HG02970 (cell line): ENCODE data around the gene IL17RB.

Experiments
- ATAC-seq: cut with Tn5 transposase; IDR thresholded peaks from one replicate; pipeline ENCODE4 v1.9.1; 2021; ENCODE audit warnings: mild to moderate bottlenecking, moderate library complexity, moderate number of reproducible peaks; ENCODE audit not compliant: unreplicated experiment, low FRiP score

The IL17RB gene

GRCh38 chr3:53856964-53857363 lies 10.6 kb downstream of the IL17RB start:
- no peak for ATAC-seq

- no peak for ATAC-seq
Observed at GRCh38 chr3:53858096-53858741, 11.9 kb downstream of the IL17RB start.

- no peak for ATAC-seq
Observed at GRCh38 chr3:53859178-53859577, 12.8 kb downstream of the IL17RB start.

GRCh38 chr3:53860196-53860595 lies 13.8 kb downstream of the IL17RB start:
- no peak for ATAC-seq

- no peak for ATAC-seq
Observed at GRCh38 chr3:53862241-53862640, 15.9 kb downstream of the IL17RB start.

- ATAC-seq = no peak
Observed at GRCh38 chr3:53863145-53863544, 16.8 kb downstream of the IL17RB start.

GRCh38 chr3:53865732-53866499 lies 19.5 kb downstream of the IL17RB start:
- ATAC-seq = peak; percentile 56

- no peak for ATAC-seq
Observed at GRCh38 chr3:53880396-53881345, 34.3 kb downstream of the IL17RB start.

- peak; percentile 86 for ATAC-seq
Observed at GRCh38 chr3:53881691-53882593, 35.6 kb downstream of the IL17RB start, which contains the start of gene ACTR8. ACTR8 (minus strand) TSS chr3:53882152; CDS start chr3:53882101, 51 bp downstream.

GRCh38 chr3:53883008-53883407 lies 36.6 kb downstream of the IL17RB start:
- ATAC-seq = no peak

- no peak for ATAC-seq
Observed at GRCh38 chr3:53884623-53885022, 38.3 kb downstream of the IL17RB start.

- ATAC-seq = no peak
Observed at GRCh38 chr3:53885239-53885638, 38.9 kb downstream of the IL17RB start.

- ATAC-seq = no peak
Observed at GRCh38 chr3:53887446-53887845, 41.1 kb downstream of the IL17RB start.

- ATAC-seq = no peak
Observed at GRCh38 chr3:53888232-53888631, 41.9 kb downstream of the IL17RB start.

- ATAC-seq = no peak
Observed at GRCh38 chr3:53890726-53891475, 44.5 kb downstream of the IL17RB start.

- ATAC-seq = peak; percentile 93
Observed at GRCh38 chr3:53891497-53892285, 45.3 kb downstream of the IL17RB start, which contains the start of gene SELENOK. SELENOK (minus strand) TSS chr3:53891859.

GRCh38 chr3:53892286-53892637 lies 45.9 kb downstream of the IL17RB start:
- no peak for ATAC-seq

- ATAC-seq = no peak
Observed at GRCh38 chr3:53899750-53900149, 53.4 kb downstream of the IL17RB start.
